ENCODE results near the gene RPAP3. TPM values are rescaled to one million over a fixed set of nuclear protein-coding genes. Genes with fewer than 3 reads are reported as not detected.

Gene RPAP3
- total RNA-seq, 1 experiment from 2014 or later, result 44.3 TPM

DNA sequence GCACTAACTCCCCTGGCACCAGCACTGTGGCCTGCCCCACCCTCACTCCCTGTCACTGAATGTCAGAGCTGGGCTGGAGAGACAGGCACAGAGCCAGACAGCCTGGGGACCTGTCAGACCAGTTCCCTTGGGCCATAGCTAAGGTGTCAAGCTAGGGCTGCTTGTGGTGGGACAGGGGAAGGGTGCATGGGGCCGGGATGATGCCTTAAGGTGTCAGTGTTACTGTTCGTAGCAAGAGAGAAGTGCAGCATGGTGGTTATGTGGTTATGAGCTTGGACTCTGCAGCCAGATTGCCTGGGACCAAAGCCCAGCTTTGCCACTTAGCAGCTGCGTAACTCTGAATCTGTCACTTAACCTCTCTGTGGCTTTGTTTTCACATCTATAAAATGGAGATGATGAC, 49.1 kb upstream of the RPAP3 start (continued):
- TF ChIP-seq, protein P1, sequence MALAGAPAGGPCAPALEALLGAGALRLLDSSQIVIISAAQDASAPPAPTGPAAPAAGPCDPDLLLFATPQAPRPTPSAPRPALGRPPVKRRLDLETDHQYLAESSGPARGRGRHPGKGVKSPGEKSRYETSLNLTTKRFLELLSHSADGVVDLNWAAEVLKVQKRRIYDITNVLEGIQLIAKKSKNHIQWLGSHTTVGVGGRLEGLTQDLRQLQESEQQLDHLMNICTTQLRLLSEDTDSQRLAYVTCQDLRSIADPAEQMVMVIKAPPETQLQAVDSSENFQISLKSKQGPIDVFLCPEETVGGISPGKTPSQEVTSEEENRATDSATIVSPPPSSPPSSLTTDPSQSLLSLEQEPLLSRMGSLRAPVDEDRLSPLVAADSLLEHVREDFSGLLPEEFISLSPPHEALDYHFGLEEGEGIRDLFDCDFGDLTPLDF (CRISPR knock-in tag; IDR thresholded peaks at IDR 0.05), result no peak
- TF ChIP-seq SOX15 (CRISPR knock-in tag; IDR thresholded peaks at IDR 0.05) (no peak), ZNF263 (CRISPR knock-in tag; IDR thresholded peaks at IDR 0.05; ENCODE audit: low read depth) (no peak)
- TF ChIP-seq, protein P2, sequence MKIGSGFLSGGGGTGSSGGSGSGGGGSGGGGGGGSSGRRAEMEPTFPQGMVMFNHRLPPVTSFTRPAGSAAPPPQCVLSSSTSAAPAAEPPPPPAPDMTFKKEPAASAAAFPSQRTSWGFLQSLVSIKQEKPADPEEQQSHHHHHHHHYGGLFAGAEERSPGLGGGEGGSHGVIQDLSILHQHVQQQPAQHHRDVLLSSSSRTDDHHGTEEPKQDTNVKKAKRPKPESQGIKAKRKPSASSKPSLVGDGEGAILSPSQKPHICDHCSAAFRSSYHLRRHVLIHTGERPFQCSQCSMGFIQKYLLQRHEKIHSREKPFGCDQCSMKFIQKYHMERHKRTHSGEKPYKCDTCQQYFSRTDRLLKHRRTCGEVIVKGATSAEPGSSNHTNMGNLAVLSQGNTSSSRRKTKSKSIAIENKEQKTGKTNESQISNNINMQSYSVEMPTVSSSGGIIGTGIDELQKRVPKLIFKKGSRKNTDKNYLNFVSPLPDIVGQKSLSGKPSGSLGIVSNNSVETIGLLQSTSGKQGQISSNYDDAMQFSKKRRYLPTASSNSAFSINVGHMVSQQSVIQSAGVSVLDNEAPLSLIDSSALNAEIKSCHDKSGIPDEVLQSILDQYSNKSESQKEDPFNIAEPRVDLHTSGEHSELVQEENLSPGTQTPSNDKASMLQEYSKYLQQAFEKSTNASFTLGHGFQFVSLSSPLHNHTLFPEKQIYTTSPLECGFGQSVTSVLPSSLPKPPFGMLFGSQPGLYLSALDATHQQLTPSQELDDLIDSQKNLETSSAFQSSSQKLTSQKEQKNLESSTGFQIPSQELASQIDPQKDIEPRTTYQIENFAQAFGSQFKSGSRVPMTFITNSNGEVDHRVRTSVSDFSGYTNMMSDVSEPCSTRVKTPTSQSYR (CRISPR knock-in tag; IDR thresholded peaks at IDR 0.05), result no peak
- TF ChIP-seq, protein P3, sequence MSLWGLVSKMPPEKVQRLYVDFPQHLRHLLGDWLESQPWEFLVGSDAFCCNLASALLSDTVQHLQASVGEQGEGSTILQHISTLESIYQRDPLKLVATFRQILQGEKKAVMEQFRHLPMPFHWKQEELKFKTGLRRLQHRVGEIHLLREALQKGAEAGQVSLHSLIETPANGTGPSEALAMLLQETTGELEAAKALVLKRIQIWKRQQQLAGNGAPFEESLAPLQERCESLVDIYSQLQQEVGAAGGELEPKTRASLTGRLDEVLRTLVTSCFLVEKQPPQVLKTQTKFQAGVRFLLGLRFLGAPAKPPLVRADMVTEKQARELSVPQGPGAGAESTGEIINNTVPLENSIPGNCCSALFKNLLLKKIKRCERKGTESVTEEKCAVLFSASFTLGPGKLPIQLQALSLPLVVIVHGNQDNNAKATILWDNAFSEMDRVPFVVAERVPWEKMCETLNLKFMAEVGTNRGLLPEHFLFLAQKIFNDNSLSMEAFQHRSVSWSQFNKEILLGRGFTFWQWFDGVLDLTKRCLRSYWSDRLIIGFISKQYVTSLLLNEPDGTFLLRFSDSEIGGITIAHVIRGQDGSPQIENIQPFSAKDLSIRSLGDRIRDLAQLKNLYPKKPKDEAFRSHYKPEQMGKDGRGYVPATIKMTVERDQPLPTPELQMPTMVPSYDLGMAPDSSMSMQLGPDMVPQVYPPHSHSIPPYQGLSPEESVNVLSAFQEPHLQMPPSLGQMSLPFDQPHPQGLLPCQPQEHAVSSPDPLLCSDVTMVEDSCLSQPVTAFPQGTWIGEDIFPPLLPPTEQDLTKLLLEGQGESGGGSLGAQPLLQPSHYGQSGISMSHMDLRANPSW (CRISPR knock-in tag; conservative IDR thresholded peaks at IDR 0.05; ENCODE audit: low read depth), result no peak
- TF ChIP-seq, protein P4, sequence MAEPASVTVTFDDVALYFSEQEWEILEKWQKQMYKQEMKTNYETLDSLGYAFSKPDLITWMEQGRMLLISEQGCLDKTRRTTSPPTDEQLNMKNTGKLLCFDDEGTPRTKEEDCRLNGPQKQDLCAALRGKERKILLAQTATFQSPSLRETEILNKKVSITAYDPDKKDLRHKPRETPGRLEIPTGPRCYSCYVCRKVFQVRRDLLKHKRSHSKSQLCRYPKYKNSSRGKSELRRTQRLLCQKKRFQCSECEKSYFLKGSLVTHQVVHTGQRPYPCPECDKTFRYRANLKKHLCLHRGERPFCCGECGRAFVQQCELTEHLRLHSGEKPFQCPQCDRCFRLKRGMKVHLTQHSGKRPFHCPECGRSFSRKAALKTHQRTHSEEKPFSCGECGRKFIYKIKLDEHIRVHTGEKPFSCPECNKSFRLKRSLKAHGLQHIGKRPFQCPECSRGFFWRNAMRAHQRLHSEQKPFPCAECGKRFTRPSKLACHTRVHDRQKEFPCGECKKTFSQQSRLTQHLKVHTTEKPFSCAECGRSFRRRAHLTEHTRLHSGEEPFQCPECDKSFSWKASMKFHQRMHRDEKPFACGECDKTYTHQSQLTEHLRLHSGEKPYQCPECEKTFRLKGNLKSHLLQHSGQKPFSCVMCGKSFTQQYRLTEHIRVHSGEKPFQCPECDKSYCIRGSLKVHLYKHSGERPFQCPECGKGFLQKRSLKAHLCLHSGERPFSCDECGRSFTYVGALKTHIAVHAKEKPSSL (CRISPR knock-in tag; conservative IDR thresholded peaks at IDR 0.05), result no peak
- TF ChIP-seq, protein P5, sequence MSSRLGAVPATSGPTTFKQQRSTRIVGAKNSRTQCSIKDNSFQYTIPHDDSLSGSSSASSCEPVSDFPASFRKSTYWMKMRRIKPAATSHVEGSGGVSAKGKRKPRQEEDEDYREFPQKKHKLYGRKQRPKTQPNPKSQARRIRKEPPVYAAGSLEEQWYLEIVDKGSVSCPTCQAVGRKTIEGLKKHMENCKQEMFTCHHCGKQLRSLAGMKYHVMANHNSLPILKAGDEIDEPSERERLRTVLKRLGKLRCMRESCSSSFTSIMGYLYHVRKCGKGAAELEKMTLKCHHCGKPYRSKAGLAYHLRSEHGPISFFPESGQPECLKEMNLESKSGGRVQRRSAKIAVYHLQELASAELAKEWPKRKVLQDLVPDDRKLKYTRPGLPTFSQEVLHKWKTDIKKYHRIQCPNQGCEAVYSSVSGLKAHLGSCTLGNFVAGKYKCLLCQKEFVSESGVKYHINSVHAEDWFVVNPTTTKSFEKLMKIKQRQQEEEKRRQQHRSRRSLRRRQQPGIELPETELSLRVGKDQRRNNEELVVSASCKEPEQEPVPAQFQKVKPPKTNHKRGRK (CRISPR knock-in tag; IDR thresholded peaks at IDR 0.05; ENCODE audit: borderline replicate concordance), result no peak

DNA sequence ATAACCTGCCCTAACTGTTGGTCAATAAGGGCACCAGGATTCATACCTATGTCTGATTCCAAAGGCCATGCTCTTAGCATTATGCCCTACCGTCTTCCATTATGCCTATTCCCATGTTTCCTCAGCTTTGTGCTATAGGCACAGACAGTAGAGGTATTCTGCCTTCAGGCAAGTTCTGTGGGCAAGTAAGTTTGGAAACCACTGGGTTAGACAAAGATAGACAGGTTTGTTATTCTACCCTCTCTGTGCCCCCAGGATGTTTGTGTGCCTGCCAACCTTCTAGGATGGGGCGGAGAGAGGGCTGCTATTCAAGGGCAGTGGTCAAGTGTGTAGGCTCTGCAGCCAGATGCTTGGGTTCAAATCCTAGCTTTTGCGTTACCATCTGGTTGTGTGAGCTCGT, 48.3 kb upstream of the RPAP3 start:
- DNase-seq (ENCODE audit: low spot score) (no peak), ATAC-seq (no peak)
- ChIA-PET POLR2A (no interaction called here), CTCF (interaction anchor here (2.6 to 10.5 kb wide), 5 partner anchors 12 to 84 kb away, joined by 10 to 173 read pairs (median 67); partner anchors contain the start of gene SLC48A1)
- Mint-ChIP-seq H3K9me3 (no peaks in the 10 kb centered on the region), H3K4me3 (no peak overlapping the region), H3K27ac (no peak overlapping the region; the same call in 1 of the 2 replicates), H3K27me3 (ENCODE audit: low read depth) (no peaks in the 10 kb centered on the region; the same call in 1 of the 2 replicates), H3K4me1 (peaks cover 64% of the 10 kb centered on the region), H3K36me3 (no peaks in the 10 kb centered on the region)
- TF ChIP-seq JUN (CRISPR knock-in tag; IDR thresholded peaks at IDR 0.05), result no peak
- TF ChIP-seq, protein P6, sequence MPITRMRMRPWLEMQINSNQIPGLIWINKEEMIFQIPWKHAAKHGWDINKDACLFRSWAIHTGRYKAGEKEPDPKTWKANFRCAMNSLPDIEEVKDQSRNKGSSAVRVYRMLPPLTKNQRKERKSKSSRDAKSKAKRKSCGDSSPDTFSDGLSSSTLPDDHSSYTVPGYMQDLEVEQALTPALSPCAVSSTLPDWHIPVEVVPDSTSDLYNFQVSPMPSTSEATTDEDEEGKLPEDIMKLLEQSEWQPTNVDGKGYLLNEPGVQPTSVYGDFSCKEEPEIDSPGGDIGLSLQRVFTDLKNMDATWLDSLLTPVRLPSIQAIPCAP (CRISPR knock-in tag; IDR thresholded peaks at IDR 0.05), result no peak
- TF ChIP-seq, protein P7, sequence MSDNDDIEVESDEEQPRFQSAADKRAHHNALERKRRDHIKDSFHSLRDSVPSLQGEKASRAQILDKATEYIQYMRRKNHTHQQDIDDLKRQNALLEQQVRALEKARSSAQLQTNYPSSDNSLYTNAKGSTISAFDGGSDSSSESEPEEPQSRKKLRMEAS (CRISPR knock-in tag; IDR thresholded peaks at IDR 0.05), result no peak
- no peak for TF ChIP-seq ZNF416 (CRISPR knock-in tag; IDR thresholded peaks at IDR 0.05)
- TF ChIP-seq, protein P8, sequence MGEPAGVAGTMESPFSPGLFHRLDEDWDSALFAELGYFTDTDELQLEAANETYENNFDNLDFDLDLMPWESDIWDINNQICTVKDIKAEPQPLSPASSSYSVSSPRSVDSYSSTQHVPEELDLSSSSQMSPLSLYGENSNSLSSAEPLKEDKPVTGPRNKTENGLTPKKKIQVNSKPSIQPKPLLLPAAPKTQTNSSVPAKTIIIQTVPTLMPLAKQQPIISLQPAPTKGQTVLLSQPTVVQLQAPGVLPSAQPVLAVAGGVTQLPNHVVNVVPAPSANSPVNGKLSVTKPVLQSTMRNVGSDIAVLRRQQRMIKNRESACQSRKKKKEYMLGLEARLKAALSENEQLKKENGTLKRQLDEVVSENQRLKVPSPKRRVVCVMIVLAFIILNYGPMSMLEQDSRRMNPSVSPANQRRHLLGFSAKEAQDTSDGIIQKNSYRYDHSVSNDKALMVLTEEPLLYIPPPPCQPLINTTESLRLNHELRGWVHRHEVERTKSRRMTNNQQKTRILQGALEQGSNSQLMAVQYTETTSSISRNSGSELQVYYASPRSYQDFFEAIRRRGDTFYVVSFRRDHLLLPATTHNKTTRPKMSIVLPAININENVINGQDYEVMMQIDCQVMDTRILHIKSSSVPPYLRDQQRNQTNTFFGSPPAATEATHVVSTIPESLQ (CRISPR knock-in tag; IDR thresholded peaks at IDR 0.05), result no peak
- TF ChIP-seq, protein P9, sequence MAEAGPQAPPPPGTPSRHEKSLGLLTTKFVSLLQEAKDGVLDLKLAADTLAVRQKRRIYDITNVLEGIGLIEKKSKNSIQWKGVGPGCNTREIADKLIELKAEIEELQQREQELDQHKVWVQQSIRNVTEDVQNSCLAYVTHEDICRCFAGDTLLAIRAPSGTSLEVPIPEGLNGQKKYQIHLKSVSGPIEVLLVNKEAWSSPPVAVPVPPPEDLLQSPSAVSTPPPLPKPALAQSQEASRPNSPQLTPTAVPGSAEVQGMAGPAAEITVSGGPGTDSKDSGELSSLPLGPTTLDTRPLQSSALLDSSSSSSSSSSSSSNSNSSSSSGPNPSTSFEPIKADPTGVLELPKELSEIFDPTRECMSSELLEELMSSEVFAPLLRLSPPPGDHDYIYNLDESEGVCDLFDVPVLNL (CRISPR knock-in tag; IDR thresholded peaks at IDR 0.05; ENCODE audit: borderline replicate concordance, low read depth), result no peak
- TF ChIP-seq, protein P10, sequence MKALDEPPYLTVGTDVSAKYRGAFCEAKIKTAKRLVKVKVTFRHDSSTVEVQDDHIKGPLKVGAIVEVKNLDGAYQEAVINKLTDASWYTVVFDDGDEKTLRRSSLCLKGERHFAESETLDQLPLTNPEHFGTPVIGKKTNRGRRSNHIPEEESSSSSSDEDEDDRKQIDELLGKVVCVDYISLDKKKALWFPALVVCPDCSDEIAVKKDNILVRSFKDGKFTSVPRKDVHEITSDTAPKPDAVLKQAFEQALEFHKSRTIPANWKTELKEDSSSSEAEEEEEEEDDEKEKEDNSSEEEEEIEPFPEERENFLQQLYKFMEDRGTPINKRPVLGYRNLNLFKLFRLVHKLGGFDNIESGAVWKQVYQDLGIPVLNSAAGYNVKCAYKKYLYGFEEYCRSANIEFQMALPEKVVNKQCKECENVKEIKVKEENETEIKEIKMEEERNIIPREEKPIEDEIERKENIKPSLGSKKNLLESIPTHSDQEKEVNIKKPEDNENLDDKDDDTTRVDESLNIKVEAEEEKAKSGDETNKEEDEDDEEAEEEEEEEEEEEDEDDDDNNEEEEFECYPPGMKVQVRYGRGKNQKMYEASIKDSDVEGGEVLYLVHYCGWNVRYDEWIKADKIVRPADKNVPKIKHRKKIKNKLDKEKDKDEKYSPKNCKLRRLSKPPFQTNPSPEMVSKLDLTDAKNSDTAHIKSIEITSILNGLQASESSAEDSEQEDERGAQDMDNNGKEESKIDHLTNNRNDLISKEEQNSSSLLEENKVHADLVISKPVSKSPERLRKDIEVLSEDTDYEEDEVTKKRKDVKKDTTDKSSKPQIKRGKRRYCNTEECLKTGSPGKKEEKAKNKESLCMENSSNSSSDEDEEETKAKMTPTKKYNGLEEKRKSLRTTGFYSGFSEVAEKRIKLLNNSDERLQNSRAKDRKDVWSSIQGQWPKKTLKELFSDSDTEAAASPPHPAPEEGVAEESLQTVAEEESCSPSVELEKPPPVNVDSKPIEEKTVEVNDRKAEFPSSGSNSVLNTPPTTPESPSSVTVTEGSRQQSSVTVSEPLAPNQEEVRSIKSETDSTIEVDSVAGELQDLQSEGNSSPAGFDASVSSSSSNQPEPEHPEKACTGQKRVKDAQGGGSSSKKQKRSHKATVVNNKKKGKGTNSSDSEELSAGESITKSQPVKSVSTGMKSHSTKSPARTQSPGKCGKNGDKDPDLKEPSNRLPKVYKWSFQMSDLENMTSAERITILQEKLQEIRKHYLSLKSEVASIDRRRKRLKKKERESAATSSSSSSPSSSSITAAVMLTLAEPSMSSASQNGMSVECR (CRISPR knock-in tag; IDR thresholded peaks at IDR 0.05; ENCODE audit: borderline replicate concordance), result no peak
